Mucosa of descending colon (tissue), 3 donors: ENCODE data around the gene DDX21. TPM values are rescaled to one million over a fixed set of nuclear protein-coding genes. Genes with fewer than 3 reads are reported as not detected.

ENCODE experiments used
- ATAC-seq: fragments of 200-7000 bp; cut with Tn5 transposase; one replicate; pipeline ENCODE4 v1.9.1; 2020; ENCODE audit warnings: mild to moderate bottlenecking, moderate library complexity
- DNase-seq, 3 donors: peaks; one replicate each; pipeline ENCODE4 v3.0.0-alpha.2; 2020
- H3K36me3 ChIP-seq: fragments of 200-600 bp; one replicate; pipeline ENCODE4 v1.8.0; 2021; ENCODE audit warnings: low read depth, mild to moderate bottlenecking
- H3K4me1 ChIP-seq: fragments of 200-600 bp; one replicate; pipeline ENCODE4 v1.8.0; 2021; ENCODE audit warnings: low read depth, mild to moderate bottlenecking
- H3K4me3 ChIP-seq: fragments of 200-600 bp; one replicate; pipeline ENCODE4 v1.8.0; 2021; ENCODE audit warnings: mild to moderate bottlenecking
- H3K9me3 ChIP-seq: fragments of 200-600 bp; one replicate; pipeline ENCODE4 v1.8.0; 2021; ENCODE audit warnings: mild to moderate bottlenecking
- CTCF ChIP-seq: fragments of 200-600 bp; IDR thresholded peaks from one replicate; pipeline ENCODE4 v1.8.0; 2022; ENCODE audit warnings: antibody characterized with exemption, mild to moderate bottlenecking
- intact Hi-C, 2 donors: fragments of 100-400 bp; cut with DNase I in 1 of 2; cut with micrococcal nuclease in 1 of 2; formaldehyde crosslinking; loops; one replicate each; pipeline versions ENCODE4 v1.11.0 to v1.11.1; 2022; cut with DNase I, micrococcal nuclease
- total RNA-seq, 3 donors: library from RNA; stranded (reverse); fragmentation: NEBNext Ultra II Directional in 2 of 3; extraction: Animal tissue kit (Norgen Biotek cat#: 25700) in 2 of 3; gene quantifications; one replicate each; pipeline versions ENCODE4 v1.2.1 to v1.2.4, GENCODE V29; 2021 to 2023
- donor health status: DM: no; HTN: no; CAD: no; lungs with moderate emphysema.
- donor health status: DM: no; HTN: no; CAD: no.
- donor health status: DM: no; HTN: yes; CAD: no.

Gene DDX21
- total RNA-seq, 3 donors from 2014 or later: 24.5 to 35.6 (median 31.8) TPM

DNA sequence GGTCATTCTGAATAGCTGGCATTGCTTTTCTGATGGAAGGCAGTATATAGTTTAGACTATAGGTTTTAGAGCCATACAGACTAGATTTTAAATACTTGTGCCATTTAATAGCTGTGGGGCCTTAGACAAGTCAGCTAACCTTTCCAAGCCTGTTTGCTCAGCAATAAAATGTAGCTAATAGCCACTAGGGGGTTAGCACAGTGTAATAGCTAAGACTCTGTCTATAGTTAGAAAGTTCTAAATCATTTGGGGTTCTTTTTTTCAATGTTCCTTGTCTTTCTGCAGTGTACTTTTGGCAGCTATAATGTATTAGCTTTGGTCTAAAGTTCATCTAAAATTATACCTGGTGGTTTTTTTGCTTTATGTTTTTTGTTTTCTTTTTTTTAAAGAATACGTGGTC lies 25.1 kb downstream of the DDX21 start:
- no peaks in the 10 kb centered on the region for H3K36me3 ChIP-seq

DNA sequence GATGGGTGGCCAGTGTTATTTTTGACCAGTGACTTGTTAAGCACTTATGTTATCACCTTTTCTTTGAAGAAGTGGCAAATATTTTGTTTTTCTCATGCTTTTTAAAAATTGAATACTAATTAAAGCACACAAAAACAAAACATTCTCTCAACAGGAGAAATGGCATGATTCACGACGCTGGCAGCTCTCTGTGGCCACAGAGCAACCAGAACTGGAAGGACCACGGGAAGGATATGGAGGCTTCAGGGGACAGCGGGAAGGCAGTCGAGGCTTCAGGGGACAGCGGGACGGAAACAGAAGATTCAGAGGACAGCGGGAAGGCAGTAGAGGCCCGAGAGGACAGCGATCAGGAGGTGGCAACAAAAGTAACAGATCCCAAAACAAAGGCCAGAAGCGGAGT lies 26.4 kb downstream of the DDX21 start:
- H3K4me1 ChIP-seq: no peaks in the 10 kb centered on the region
- DNase-seq: no peak
- no peak for ATAC-seq
- intact Hi-C loops: no loop called here
- no peak for TF ChIP-seq CTCF
- no peak overlapping the region for H3K4me3 ChIP-seq
- H3K9me3 ChIP-seq: no peaks in the 10 kb centered on the region
- H3K36me3 ChIP-seq: no peaks in the 10 kb centered on the region

More for the DNA sequence above, 25.1 kb downstream of the DDX21 start:
- no peak for TF ChIP-seq CTCF
- intact Hi-C loops: no loop called here
- Histone ChIP-seq H3K4me3 (no peak overlapping the region), H3K4me1 (no peaks in the 10 kb centered on the region), H3K9me3 (no peaks in the 10 kb centered on the region)
- ATAC-seq (no peak), DNase-seq (no peak)

DNA sequence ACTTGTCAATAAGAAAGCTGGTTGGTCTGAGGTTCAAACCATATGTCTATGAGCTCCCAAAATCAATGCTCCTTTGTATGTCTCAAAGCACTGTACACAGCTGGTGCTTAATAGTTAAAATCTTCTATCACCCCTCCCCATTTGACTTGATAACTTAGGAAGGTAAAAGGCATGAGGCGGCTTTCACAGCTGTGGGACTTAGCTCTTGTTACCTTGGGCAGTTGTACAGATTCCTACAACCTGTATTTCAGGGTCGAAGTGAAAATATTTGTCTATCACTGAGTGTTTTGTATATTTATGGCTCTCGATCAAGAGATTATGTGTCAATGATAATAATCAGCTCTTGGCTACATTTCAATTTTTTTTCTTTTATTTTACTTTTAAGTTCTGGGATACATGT lies 31.6 kb downstream of the DDX21 start:
- no peak for ATAC-seq
- Histone ChIP-seq H3K4me3 (no peak overlapping the region), H3K4me1 (peaks cover 15% of the 10 kb centered on the region), H3K9me3 (no peaks in the 10 kb centered on the region), H3K36me3 (no peaks in the 10 kb centered on the region)
- intact Hi-C loops: no loop called here
- TF ChIP-seq CTCF: no peak
- DNase-seq: no peak

DNA sequence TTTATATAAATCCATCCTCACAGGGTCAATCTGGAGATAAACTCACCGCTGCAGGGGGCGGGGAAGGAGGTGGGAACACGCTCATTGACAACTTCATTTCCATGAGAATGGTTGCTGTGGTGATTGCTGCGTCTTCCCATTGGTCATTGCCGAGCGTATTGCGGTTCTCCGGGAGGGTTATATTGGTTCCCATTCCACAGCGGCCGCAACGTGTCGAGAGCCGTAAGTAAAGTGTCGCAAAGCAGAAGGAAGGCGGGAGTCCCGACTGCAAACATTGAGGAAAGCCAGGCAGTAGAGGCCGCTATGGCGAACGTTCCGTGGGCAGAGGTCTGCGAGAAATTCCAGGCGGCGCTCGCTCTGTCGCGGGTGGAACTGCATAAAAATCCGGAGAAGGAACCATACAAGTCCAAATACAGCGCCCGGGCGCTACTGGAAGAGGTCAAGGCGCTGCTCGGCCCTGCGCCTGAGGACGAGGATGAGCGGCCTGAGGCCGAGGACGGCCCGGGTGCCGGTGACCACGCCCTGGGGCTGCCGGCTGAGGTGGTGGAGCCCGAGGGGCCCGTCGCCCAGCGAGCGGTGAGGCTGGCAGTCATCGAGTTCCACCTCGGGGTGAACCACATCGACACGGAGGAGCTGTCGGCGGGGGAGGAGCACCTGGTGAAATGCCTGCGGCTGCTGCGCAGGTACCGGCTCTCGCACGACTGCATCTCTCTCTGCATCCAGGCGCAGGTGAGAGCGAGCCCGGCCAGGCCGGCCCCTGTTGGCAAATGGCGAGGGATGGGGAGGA lies 32.8 kb downstream of the DDX21 start, which contains the start of gene KIFBP:
Gene KIFBP (plus strand): TSS at position 274 of the 787 bp plus-strand sequence. CDS start 30 bp downstream, at position 304.
- intact Hi-C loops: no loop called here
- no peak for TF ChIP-seq CTCF
- Histone ChIP-seq H3K36me3 (no peaks in the 10 kb centered on the region), H3K4me3 (peak within 1 kb of the TSS; percentile 89), H3K9me3 (no peaks in the 10 kb centered on the region), H3K4me1 (peaks cover 15% of the 10 kb centered on the region)
- ATAC-seq (peak; percentile 99), DNase-seq (peak; percentile 90 to 97 (median 93))

GRCh38 chr10:68989317-68989990 lies 33.5 kb downstream of the DDX21 start:
- H3K4me1 ChIP-seq: peaks cover 15% of the 10 kb centered on the region
- DNase-seq: peak in 1 of 3 donors; percentile 12
- no peak for TF ChIP-seq CTCF
- peak; percentile 1 for ATAC-seq
- H3K9me3 ChIP-seq: no peaks in the 10 kb centered on the region
- intact Hi-C loops: no loop called here
- peak overlapping the region; percentile 89 for H3K4me3 ChIP-seq
- no peaks in the 10 kb centered on the region for H3K36me3 ChIP-seq
